Measurements from ENCODE around the gene TDRD9.

DNA sequence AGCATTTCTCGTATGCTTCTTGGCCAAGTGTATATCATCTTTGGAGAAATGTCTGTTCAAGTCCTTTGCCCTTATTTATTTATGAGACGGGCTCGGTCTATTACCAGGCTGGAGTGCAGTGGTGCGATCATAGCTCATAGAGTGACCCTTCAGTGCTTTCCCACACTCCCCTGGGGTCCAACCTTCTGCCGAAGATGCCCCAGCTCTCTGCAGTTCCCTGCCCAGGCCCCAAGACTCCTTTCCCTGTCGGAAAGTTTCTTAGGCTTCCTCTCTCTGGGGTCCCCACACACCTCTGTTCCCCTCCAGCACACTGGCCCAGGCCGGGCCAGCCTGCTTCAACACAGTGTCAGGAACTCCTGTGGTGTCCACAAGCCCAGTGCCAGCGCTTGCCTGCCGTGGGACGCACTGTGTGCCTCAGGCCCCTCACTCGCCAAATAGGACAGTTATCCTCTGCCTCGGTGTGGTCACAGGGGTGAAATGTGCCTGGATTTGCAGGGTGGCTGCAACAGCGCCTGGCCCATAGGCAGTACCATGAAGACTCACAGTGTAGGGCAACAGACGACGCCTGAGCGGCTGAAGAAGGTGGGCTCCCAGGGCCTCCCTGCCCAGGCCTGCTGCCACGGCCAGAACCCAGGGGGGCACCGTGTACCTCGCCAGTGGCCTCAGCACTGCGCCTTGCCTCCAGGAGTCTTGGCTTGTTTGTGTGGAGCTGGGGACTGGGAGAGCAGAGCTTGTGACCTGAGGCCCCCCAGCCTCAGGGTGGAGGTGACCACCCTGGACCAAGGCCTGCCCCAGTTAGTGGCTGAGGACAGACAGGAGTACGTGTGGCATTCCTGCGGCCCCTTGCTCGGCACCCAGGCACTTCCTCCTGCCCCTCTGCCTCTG lies 152.4 kb downstream of the TDRD9 start:
- TF ChIP-seq, protein P1, sequence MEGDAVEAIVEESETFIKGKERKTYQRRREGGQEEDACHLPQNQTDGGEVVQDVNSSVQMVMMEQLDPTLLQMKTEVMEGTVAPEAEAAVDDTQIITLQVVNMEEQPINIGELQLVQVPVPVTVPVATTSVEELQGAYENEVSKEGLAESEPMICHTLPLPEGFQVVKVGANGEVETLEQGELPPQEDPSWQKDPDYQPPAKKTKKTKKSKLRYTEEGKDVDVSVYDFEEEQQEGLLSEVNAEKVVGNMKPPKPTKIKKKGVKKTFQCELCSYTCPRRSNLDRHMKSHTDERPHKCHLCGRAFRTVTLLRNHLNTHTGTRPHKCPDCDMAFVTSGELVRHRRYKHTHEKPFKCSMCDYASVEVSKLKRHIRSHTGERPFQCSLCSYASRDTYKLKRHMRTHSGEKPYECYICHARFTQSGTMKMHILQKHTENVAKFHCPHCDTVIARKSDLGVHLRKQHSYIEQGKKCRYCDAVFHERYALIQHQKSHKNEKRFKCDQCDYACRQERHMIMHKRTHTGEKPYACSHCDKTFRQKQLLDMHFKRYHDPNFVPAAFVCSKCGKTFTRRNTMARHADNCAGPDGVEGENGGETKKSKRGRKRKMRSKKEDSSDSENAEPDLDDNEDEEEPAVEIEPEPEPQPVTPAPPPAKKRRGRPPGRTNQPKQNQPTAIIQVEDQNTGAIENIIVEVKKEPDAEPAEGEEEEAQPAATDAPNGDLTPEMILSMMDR (IDR thresholded peaks at IDR 0.05; ENCODE audit: low read length): no peak
- no peak for TF ChIP-seq EZH2 (IDR thresholded peaks at IDR 0.05; ENCODE audit: borderline replicate concordance, low read length)
